GM19351 (cell line): ENCODE measurements around the gene FAM180B.
A peak's percentile ranks its signal among the peaks of the same experiment; 100 is the strongest.
"Not testable (repeated sequence)": the region's sequence is repeated elsewhere in the genome, so short reads cannot be mapped to it uniquely, and the experiment has no call there.

Experiments used
- ATAC-seq: cut with Tn5 transposase; IDR thresholded peaks from one replicate; pipeline ENCODE4 v1.9.1; 2021; ENCODE audit warnings: mild to moderate bottlenecking, moderate library complexity; ENCODE audit not compliant: unreplicated experiment

FAM180B gene

GRCh38 chr11:47586098-47586855 is at the start of gene FAM180B:
Gene FAM180B, plus strand, starts transcription at chr11:47586678. Its CDS starts 91 bp downstream, at chr11:47586769.
- no peak for ATAC-seq

- ATAC-seq, result no peak
Observed at GRCh38 chr11:47536915-47537314, 49.6 kb upstream of the FAM180B start.

- no peak for ATAC-seq
Observed at GRCh38 chr11:47538741-47539565, 47.5 kb upstream of the FAM180B start.

GRCh38 chr11:47539681-47540039 is 46.8 kb upstream of the FAM180B start:
- ATAC-seq, result no peak

GRCh38 chr11:47541070-47541469 is 45.4 kb upstream of the FAM180B start:
- no peak for ATAC-seq

GRCh38 chr11:47545298-47545697 is 41.2 kb upstream of the FAM180B start:
- ATAC-seq, result no peak

- not testable (repeated sequence) for ATAC-seq
Observed at GRCh38 chr11:47546274-47546673, 40.2 kb upstream of the FAM180B start.

GRCh38 chr11:47550288-47551047 is 36.0 kb upstream of the FAM180B start:
- ATAC-seq, result no peak

GRCh38 chr11:47551086-47551485 is 35.4 kb upstream of the FAM180B start:
- ATAC-seq, result peak; percentile 24

GRCh38 chr11:47552056-47552565 is 34.4 kb upstream of the FAM180B start:
- no peak for ATAC-seq

GRCh38 chr11:47552566-47553405 is 33.7 kb upstream of the FAM180B start, which contains the start of gene CELF1:
Gene CELF1, minus strand, starts transcription at chr11:47553132. Its CDS starts 53,609 bp downstream, at chr11:47499523.
- ATAC-seq, result peak; percentile 86

- ATAC-seq, result peak; percentile 22
Observed at GRCh38 chr11:47553406-47553743, 33.1 kb upstream of the FAM180B start.

- not testable (repeated sequence) for ATAC-seq
Observed at GRCh38 chr11:47557004-47557403, 29.5 kb upstream of the FAM180B start.

- no peak for ATAC-seq
Observed at GRCh38 chr11:47558695-47559094, 27.8 kb upstream of the FAM180B start.

- no peak for ATAC-seq
Observed at GRCh38 chr11:47560426-47560825, 26.1 kb upstream of the FAM180B start.

- ATAC-seq, result not testable (repeated sequence)
Observed at GRCh38 chr11:47562393-47562792, 24.1 kb upstream of the FAM180B start.

- not testable (repeated sequence) for ATAC-seq
Observed at GRCh38 chr11:47564366-47564765, 22.1 kb upstream of the FAM180B start.

GRCh38 chr11:47564933-47565339 is 21.5 kb upstream of the FAM180B start:
- ATAC-seq, result peak; percentile 21

- ATAC-seq, result peak; percentile 89
Observed at GRCh38 chr11:47565340-47566148, 20.9 kb upstream of the FAM180B start, which contains the start of gene PTPMT1. Gene PTPMT1, plus strand, starts transcription at chr11:47565599. Its CDS starts 24 bp downstream, at chr11:47565623.
